Mesendoderm (in vitro differentiated cells): ENCODE results near the gene PUS7.
"Not testable (repeated sequence)": the region's sequence is repeated elsewhere in the genome, so short reads cannot be mapped to it uniquely, and the experiment has no call there.

Source experiments
- DNase-seq: peaks from one replicate; pipeline ENCODE4 v3.0.0; 2013
- H2AK5ac ChIP-seq: 2 replicates; pipeline ENCODE4 v1.6.1; 2013; ENCODE audit warnings: low read length, inconsistent platforms
- H2BK120ac ChIP-seq: 2 replicates; pipeline ENCODE4 v1.6.1; 2013; ENCODE audit warnings: low read depth, mild to moderate bottlenecking, low read length, moderate library complexity, mixed read lengths
- H2BK15ac ChIP-seq: replicated peaks from 2 replicates; pipeline ENCODE4 v1.6.1; 2013; ENCODE audit warnings: low read depth, mild to moderate bottlenecking, moderate library complexity
- H2BK5ac ChIP-seq: 2 replicates; pipeline ENCODE4 v1.6.1; 2013; ENCODE audit warnings: low read length, inconsistent platforms
- H3K18ac ChIP-seq: 2 replicates; pipeline ENCODE4 v1.6.1; 2013; ENCODE audit warnings: mild to moderate bottlenecking, low read length, mixed read lengths
- H3K23ac ChIP-seq: one replicate; pipeline ENCODE4 v1.6.1; 2013; ENCODE audit warnings: low read length
- H3K27ac ChIP-seq: 2 replicates; pipeline ENCODE4 v1.5.1; 2013; ENCODE audit warnings: low read depth, mild to moderate bottlenecking, inconsistent platforms, low read length, moderate library complexity
- H3K27me3 ChIP-seq: 2 replicates; pipeline ENCODE4 v1.6.1; 2013; ENCODE audit warnings: low read length, control low read depth, mild to moderate bottlenecking, inconsistent platforms; ENCODE audit not compliant: insufficient read depth, poor library complexity
- H3K36me3 ChIP-seq: 2 replicates; pipeline ENCODE4 v1.6.1; 2013; ENCODE audit warnings: low read length, inconsistent platforms; ENCODE audit not compliant: control insufficient read depth, insufficient read depth
- H3K4ac ChIP-seq: one replicate; pipeline ENCODE4 v1.6.1; 2013; ENCODE audit warnings: low read depth, mild to moderate bottlenecking, low read length, moderate library complexity
- H3K4me1 ChIP-seq: 2 replicates; pipeline ENCODE4 v1.6.1; 2013; ENCODE audit warnings: low read depth, low read length, inconsistent platforms; ENCODE audit not compliant: control insufficient read depth
- H3K4me2 ChIP-seq: 2 replicates; pipeline ENCODE4 v1.6.1; 2013; ENCODE audit warnings: low read length
- H3K4me3 ChIP-seq: 2 replicates; pipeline ENCODE4 v1.5.1; 2013; ENCODE audit warnings: mild to moderate bottlenecking, low read length
- H3K56ac ChIP-seq: one replicate; pipeline ENCODE4 v1.6.1; 2013; ENCODE audit warnings: low read length
- H3K79me1 ChIP-seq: 2 replicates; pipeline ENCODE4 v1.6.1; 2013; ENCODE audit warnings: low read length, inconsistent platforms
- H3K79me2 ChIP-seq: 2 replicates; pipeline ENCODE4 v1.6.1; 2013; ENCODE audit warnings: mild to moderate bottlenecking, low read length; ENCODE audit not compliant: control insufficient read depth, insufficient read depth
- H3K9ac ChIP-seq: 2 replicates; pipeline ENCODE4 v1.6.1; 2013; ENCODE audit warnings: low read length, inconsistent platforms
- H4K5ac ChIP-seq: one replicate; pipeline ENCODE4 v1.6.1; 2013; ENCODE audit warnings: low read length
- H4K8ac ChIP-seq: one replicate; pipeline ENCODE4 v1.6.1; 2013; ENCODE audit warnings: low read depth, mild to moderate bottlenecking, control low read depth, low read length, moderate library complexity
- WGBS: extraction: QIAGEN DNeasy Blood & Tissue Kit; methylation state at CpG from one replicate; pipeline ENCODE4 v1.1.7; 2013; ENCODE audit warnings: low lambda C conversion rate, missing lambda C conversion rate; ENCODE audit not compliant: insufficient coverage; ENCODE audit errors: extremely low coverage; 5-methylcytosine and 5-hydroxymethylcytosine counted together

The PUS7 gene

GRCh38 chr7:105524840-105525239, 2.8 kb upstream of the PUS7 start:
- H2AK5ac ChIP-seq: no peak overlapping the region
- no peak overlapping the region for H3K27ac ChIP-seq
- no CpG with 5 or more reads among the region's 4 CpGs for WGBS
- H2BK5ac ChIP-seq: no peak overlapping the region
- no peak overlapping the region for H3K23ac ChIP-seq
- no peak overlapping the region for H2BK15ac ChIP-seq
- H3K56ac ChIP-seq: no peak overlapping the region
- H3K9ac ChIP-seq: no peak overlapping the region
- DNase-seq: no peak
- no peak overlapping the region for H2BK120ac ChIP-seq
- H3K4me2 ChIP-seq: no peak overlapping the region
- no peak overlapping the region for H4K5ac ChIP-seq
- no peak overlapping the region for H3K18ac ChIP-seq
- H3K4me1 ChIP-seq: no peaks in the 10 kb centered on the region
- H3K27me3 ChIP-seq: no peaks in the 10 kb centered on the region
- no peaks in the 10 kb centered on the region for H3K36me3 ChIP-seq
- no peak overlapping the region for H3K4me3 ChIP-seq
- H3K79me1 ChIP-seq: peaks cover 1% of the 10 kb centered on the region
- H3K4ac ChIP-seq: no peak overlapping the region
- no peak overlapping the region for H4K8ac ChIP-seq
- H3K79me2 ChIP-seq: peaks cover 12% of the 10 kb centered on the region

- not testable (repeated sequence) for H2BK120ac ChIP-seq, H3K27me3 ChIP-seq, H3K18ac ChIP-seq, H4K5ac ChIP-seq, H3K4me3 ChIP-seq, H2BK5ac ChIP-seq, H2BK15ac ChIP-seq, H3K4me2 ChIP-seq, H3K23ac ChIP-seq, H3K27ac ChIP-seq, H4K8ac ChIP-seq, H3K4ac ChIP-seq, DNase-seq, H3K36me3 ChIP-seq, H3K4me1 ChIP-seq, H3K9ac ChIP-seq, H2AK5ac ChIP-seq, H3K56ac ChIP-seq, H3K79me1 ChIP-seq
- WGBS: no CpG with 5 or more reads among the region's 11 CpGs
- H3K79me2 ChIP-seq: peaks cover 16% of the 10 kb centered on the region
These were observed 2.4 kb upstream of the PUS7 start for GRCh38 chr7:105524423-105524822.

- WGBS: no CpG with 5 or more reads among the region's 25 CpGs
- no peak overlapping the region for H2BK120ac ChIP-seq
- peak overlapping the region; percentile 68 for H3K27ac ChIP-seq
These were observed 899 bp downstream of the PUS7 start for GRCh38 chr7:105521027-105521716.

DNA sequence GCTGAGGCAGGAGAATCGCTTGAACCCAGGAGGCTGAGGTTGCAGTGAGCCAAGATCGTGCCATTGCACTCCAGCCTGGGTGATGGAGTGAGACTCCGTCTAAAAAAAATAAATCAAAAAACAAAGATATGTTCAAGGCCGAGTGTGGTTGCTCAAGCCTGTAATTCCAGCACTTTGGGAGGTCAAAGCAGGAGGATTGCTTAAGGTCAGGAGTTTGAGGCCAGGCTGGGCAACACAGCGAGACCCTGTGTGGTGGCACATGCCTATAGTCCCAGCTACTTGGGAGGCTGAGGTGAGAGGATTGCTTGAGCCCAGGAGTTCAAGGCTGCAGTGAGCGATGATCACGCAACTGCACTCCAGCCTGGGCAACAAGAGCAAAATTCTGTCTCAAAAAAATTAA, 1.5 kb downstream of the PUS7 start:
- no CpG with 5 or more reads among the region's 7 CpGs for WGBS

More at GRCh38 chr7:105521027-105521716, 899 bp downstream of the PUS7 start:
- H2BK5ac ChIP-seq: peak overlapping the region; percentile 82
- peaks cover 1% of the 10 kb centered on the region for H3K36me3 ChIP-seq
- no peaks in the 10 kb centered on the region for H3K4me1 ChIP-seq
- H3K9ac ChIP-seq: peak overlapping the region; percentile 99
- H3K4ac ChIP-seq: peak overlapping the region; percentile 56
- H2BK15ac ChIP-seq: no peak overlapping the region
- H3K56ac ChIP-seq: peak overlapping the region; percentile 99
- H4K5ac ChIP-seq: no peak overlapping the region
- H3K4me3 ChIP-seq: peak overlapping the region; percentile 94
- H3K27me3 ChIP-seq: no peaks in the 10 kb centered on the region
- H3K23ac ChIP-seq: peak overlapping the region; percentile 95
- peak overlapping the region; percentile 15 for H3K4me2 ChIP-seq
- H2AK5ac ChIP-seq: no peak overlapping the region
- H3K79me1 ChIP-seq: peaks cover 1% of the 10 kb centered on the region
- DNase-seq: peak; percentile 79
- no peak overlapping the region for H4K8ac ChIP-seq
- peak overlapping the region; percentile 91 for H3K18ac ChIP-seq
- H3K79me2 ChIP-seq: peaks cover 44% of the 10 kb centered on the region

GRCh38 chr7:105519353-105519752, 2.7 kb downstream of the PUS7 start:
- DNase-seq: no peak
- no peak overlapping the region for H3K9ac ChIP-seq
- no peak overlapping the region for H3K27ac ChIP-seq
- peaks cover 52% of the 10 kb centered on the region for H3K79me2 ChIP-seq
- H3K4me1 ChIP-seq: no peaks in the 10 kb centered on the region
- no CpG with 5 or more reads among the region's 6 CpGs for WGBS
- H2BK5ac ChIP-seq: no peak overlapping the region
- no peak overlapping the region for H3K4ac ChIP-seq
- no peak overlapping the region for H2BK15ac ChIP-seq
- no peaks in the 10 kb centered on the region for H3K27me3 ChIP-seq
- H3K18ac ChIP-seq: no peak overlapping the region
- no peak overlapping the region for H3K56ac ChIP-seq
- H3K79me1 ChIP-seq: peaks cover 1% of the 10 kb centered on the region
- no peak overlapping the region for H3K23ac ChIP-seq
- no peak overlapping the region for H2BK120ac ChIP-seq
- no peak overlapping the region for H2AK5ac ChIP-seq
- H3K36me3 ChIP-seq: peaks cover 1% of the 10 kb centered on the region
- H4K5ac ChIP-seq: no peak overlapping the region
- no peak overlapping the region for H3K4me2 ChIP-seq
- no peak overlapping the region for H3K4me3 ChIP-seq
- H4K8ac ChIP-seq: no peak overlapping the region

More for the DNA sequence above, 1.5 kb downstream of the PUS7 start:
- not testable (repeated sequence) for H3K27me3 ChIP-seq, H2BK15ac ChIP-seq, H3K27ac ChIP-seq, H2BK5ac ChIP-seq, H3K18ac ChIP-seq, H3K36me3 ChIP-seq, DNase-seq, H3K79me1 ChIP-seq, H3K4me2 ChIP-seq, H3K4ac ChIP-seq, H4K8ac ChIP-seq, H2AK5ac ChIP-seq, H2BK120ac ChIP-seq, H3K9ac ChIP-seq, H3K56ac ChIP-seq, H4K5ac ChIP-seq, H3K4me1 ChIP-seq, H3K23ac ChIP-seq, H3K4me3 ChIP-seq
- H3K79me2 ChIP-seq: peaks cover 47% of the 10 kb centered on the region

DNA sequence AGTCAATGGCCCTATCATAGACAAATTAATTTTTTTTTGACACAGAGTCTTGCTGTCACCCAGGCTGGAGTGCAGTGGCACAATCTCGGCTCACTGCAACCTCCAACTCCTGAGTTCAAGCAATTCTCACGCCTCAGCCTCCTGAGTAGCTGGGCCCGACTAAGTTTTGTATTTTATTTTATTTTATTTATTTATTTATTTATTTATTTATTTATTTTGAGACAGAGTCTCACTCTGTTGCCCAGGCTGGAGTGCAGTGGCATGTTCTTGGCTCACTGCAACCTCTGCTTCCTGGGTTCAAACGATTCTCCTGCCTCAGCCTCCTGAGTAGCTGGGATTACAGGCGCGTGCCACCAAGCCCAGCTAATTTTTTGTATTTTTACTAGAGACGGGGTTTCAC, 6.5 kb downstream of the PUS7 start:
- DNase-seq, H3K36me3 ChIP-seq, H2BK5ac ChIP-seq, H3K4me2 ChIP-seq, H3K9ac ChIP-seq, H4K8ac ChIP-seq, H3K56ac ChIP-seq, H3K79me1 ChIP-seq, H3K18ac ChIP-seq, H3K27ac ChIP-seq, H2BK120ac ChIP-seq, H3K4me3 ChIP-seq, H3K4me1 ChIP-seq, H3K27me3 ChIP-seq, H2BK15ac ChIP-seq, H4K5ac ChIP-seq, H2AK5ac ChIP-seq, H3K4ac ChIP-seq, H3K23ac ChIP-seq: not testable (repeated sequence)
- H3K79me2 ChIP-seq: peaks cover 63% of the 10 kb centered on the region
- no CpG with 5 or more reads among the region's 7 CpGs for WGBS
